B cell (primary cell): ENCODE results near the gene PRSS38. TPM values are rescaled to one million over a fixed set of nuclear protein-coding genes. Genes with fewer than 3 reads are reported as not detected.

Experiments used
- ATAC-seq: fragments of 200-7000 bp; cut with Tn5 transposase; one replicate; pipeline ENCODE4 v1.10.0; 2021; ENCODE audit warnings: low read depth, mild to moderate bottlenecking, moderate number of reproducible peaks, moderate library complexity
- CTCF ChIA-PET: fragments of 350-600 bp; sonication (Branson Sonifier 250); formaldehyde crosslinking; loops from one replicate; lab custom pipeline; 2021; ENCODE audit warnings: antibody characterized with exemption, inconsistent platforms; lab: Charles Lee
- POLR2A ChIA-PET: fragments of 350-600 bp; sonication (Branson Sonifier 250); formaldehyde crosslinking; loops from one replicate; lab custom pipeline; 2021; ENCODE audit warnings: antibody characterized with exemption; lab: Charles Lee
- DNase-seq: peaks from one replicate; pipeline ENCODE4 v3.0.0; 2013
- H2AFZ ChIP-seq: 2 replicates; pipeline ENCODE4 v1.6.1; 2012; ENCODE audit warnings: mild to moderate bottlenecking, low read depth, low read length; ENCODE audit not compliant: insufficient read depth, poor library complexity, severe bottlenecking
- H3K27ac ChIP-seq, 2 donors: 1 replicate in 1 of 2; 2 replicates in 1 of 2; pipeline ENCODE4 v1.5.1; 2012 to 2013; ENCODE audit warnings: low read length in 2 of 2, mild to moderate bottlenecking in 2 of 2, moderate library complexity in 1 of 2
- H3K27me3 ChIP-seq, 4 experiments: fragments of 200-600 bp in 1 of 4; sonication (generic) in 1 of 4; replicated peaks in 1 of 4; 1 replicate in 2 of 4; 2 replicates in 2 of 4; pipeline versions ENCODE4 v1.6.1 to v1.7.0; 2013 to 2016; ENCODE audit warnings: low read length in 3 of 4, mild to moderate bottlenecking in 2 of 4, mixed read lengths in 1 of 4, moderate library complexity in 1 of 4; ENCODE audit not compliant: insufficient read depth in 4 of 4, control insufficient read depth in 3 of 4; ENCODE audit errors: control extremely low read depth in 1 of 4
- H3K36me3 ChIP-seq, 2 experiments: replicated peaks in 1 of 2; 1 replicate in 1 of 2; 2 replicates in 1 of 2; pipeline versions ENCODE4 v1.6.1 to v1.7.1; 2013; ENCODE audit warnings: low read length in 1 of 2; ENCODE audit not compliant: insufficient read depth in 2 of 2, control insufficient read depth in 1 of 2; ENCODE audit errors: control extremely low read depth in 1 of 2, extremely low read depth in 1 of 2
- H3K4me1 ChIP-seq, 2 donors: fragments of 200-600 bp in 1 of 2; sonication (generic) in 1 of 2; 1 replicate in 1 of 2; 2 replicates in 1 of 2; pipeline versions ENCODE4 v1.5.1 to v1.6.1; 2013 to 2017; ENCODE audit warnings: low read length in 2 of 2; ENCODE audit not compliant: control insufficient read depth in 2 of 2, insufficient read depth in 2 of 2
- H3K4me2 ChIP-seq: replicated peaks from 2 replicates; pipeline ENCODE3; 2012; ENCODE audit warnings: mild to moderate bottlenecking, low read depth, low read length; ENCODE audit not compliant: poor library complexity, severe bottlenecking
- H3K4me3 ChIP-seq, 5 experiments: fragments of 200-600 bp in 1 of 5; sonication (generic) in 1 of 5; 1 replicate in 3 of 5; 2 replicates in 2 of 5; pipeline versions ENCODE4 v1.5.1 to v1.7.0; 2011 to 2016; ENCODE audit warnings: low read length in 4 of 5, mild to moderate bottlenecking in 4 of 5, low read depth in 2 of 5, control low read depth in 1 of 5, moderate library complexity in 1 of 5; ENCODE audit not compliant: insufficient read depth in 1 of 5; ENCODE audit errors: control extremely low read depth in 1 of 5, extremely low read depth in 1 of 5
- H3K79me2 ChIP-seq: fragments of 200-600 bp; sonication (generic); one replicate; pipeline ENCODE4 v1.6.0; 2016; ENCODE audit warnings: low read length; ENCODE audit not compliant: control insufficient read depth, insufficient read depth
- H3K9ac ChIP-seq: fragments of 200-600 bp; sonication (generic); 2 replicates; pipeline ENCODE4 v1.6.1; 2017; ENCODE audit warnings: mild to moderate bottlenecking, low read length, moderate library complexity
- H3K9me3 ChIP-seq, 3 donors: one replicate each; pipeline versions ENCODE4 v1.6.1 to v1.7.1; 2013; ENCODE audit warnings: low read length in 2 of 3; ENCODE audit not compliant: control insufficient read depth in 2 of 3, insufficient read depth in 1 of 3; ENCODE audit errors: control extremely low read depth in 1 of 3
- H4K20me1 ChIP-seq: 2 replicates; pipeline ENCODE4 v1.6.0; 2012; ENCODE audit warnings: mild to moderate bottlenecking, low read length; ENCODE audit not compliant: insufficient read depth, control insufficient read depth, poor library complexity, severe bottlenecking
- H3K27ac Mint-ChIP-seq: one replicate; pipeline ENCODE4 v1.8.0; 2021; ENCODE audit warnings: mixed read lengths
- H3K27me3 Mint-ChIP-seq: one replicate; pipeline ENCODE4 v1.8.0; 2021; ENCODE audit warnings: mixed read lengths
- H3K4me1 Mint-ChIP-seq: one replicate; pipeline ENCODE4 v1.8.0; 2021; ENCODE audit warnings: mixed read lengths
- H3K4me3 Mint-ChIP-seq: one replicate; pipeline ENCODE4 v1.8.0; 2021; ENCODE audit warnings: mixed read lengths
- H3K9me3 Mint-ChIP-seq: one replicate; pipeline ENCODE4 v1.8.0; 2022; ENCODE audit warnings: mixed read lengths; ENCODE audit not compliant: insufficient read depth
- EZH2 ChIP-seq: IDR thresholded peaks from 2 replicates; pipeline ENCODE4 v1.6.1; 2012; ENCODE audit warnings: borderline replicate concordance, low read depth, mild to moderate bottlenecking, moderate library complexity, low read length; ENCODE audit not compliant: insufficient read depth, poor library complexity, severe bottlenecking
- WGBS: methylation state at CpG from one replicate; pipeline ENCODE4 v1.1.5; 2013; ENCODE audit warnings: missing lambda C conversion rate; ENCODE audit not compliant: insufficient coverage; 5-methylcytosine and 5-hydroxymethylcytosine counted together
- intact Hi-C: fragments of 100-400 bp; cut with micrococcal nuclease; formaldehyde crosslinking; loops from one replicate; pipeline ENCODE4 v1.10.0; 2022
- polyA plus RNA-seq: library from polyadenylated mRNA; depleted of rRNA; stranded (reverse); fragments of >200 nt; gene quantifications from 2 replicates; pipeline ENCODE4 v1.2.3, GENCODE V29; 2012
- total RNA-seq, 2 donors: library from RNA; stranded (reverse); fragments of 120-200 nt in 1 of 2; gene quantifications; 1 replicate in 1 of 2; 2 replicates in 1 of 2; pipeline versions ENCODE4 v1.2.3 to v1.2.4, GENCODE V29; 2013 to 2022
- TF ChIP-seq, protein P1 (sequence below): fragments of 200-600 bp; IDR thresholded peaks from one replicate; pipeline ENCODE4 v1.8.0; 2022; ENCODE audit warnings: antibody characterized with exemption, mild to moderate bottlenecking

Gene PRSS38
- total and polyA plus RNA-seq, 2 donors (not counting 1 experiment from before 2014, with no cell fraction given): not detected

DNA sequence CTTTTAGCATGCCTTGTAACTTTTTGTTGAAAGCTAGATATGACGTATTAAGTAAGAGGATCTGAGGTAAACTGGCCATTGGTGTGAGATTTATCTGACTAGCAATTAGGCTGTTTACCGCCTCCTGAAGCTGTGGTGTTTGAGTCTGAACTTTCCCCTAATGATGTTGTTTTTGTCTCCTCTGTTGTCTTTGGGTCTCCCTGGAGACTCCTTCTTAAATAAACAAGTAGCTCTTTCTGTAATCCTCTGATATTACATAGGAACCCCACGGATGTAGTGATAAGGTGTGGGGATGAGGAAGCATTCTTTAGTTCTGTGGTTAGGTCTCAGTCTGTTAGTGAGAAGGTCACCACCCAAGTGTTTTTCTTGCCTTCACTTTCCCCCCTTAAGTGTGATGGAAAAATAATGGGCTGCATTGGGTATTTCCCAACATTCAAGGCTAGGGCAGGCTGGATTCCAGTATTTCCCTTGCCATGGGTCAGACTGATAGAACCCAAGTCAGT lies 33.0 kb downstream of the PRSS38 start:
- H3K9me3 Mint-ChIP-seq: peaks cover 5% of the 10 kb centered on the region
- Histone ChIP-seq H3K36me3 (no peaks in the 10 kb centered on the region), H3K27me3 (no peaks in the 10 kb centered on the region), H3K9me3 (peaks cover 0 to 22% (median 7%) of the 10 kb centered on the region in 3 donors), H3K4me3 (no peak overlapping the region), H3K27ac (no peak overlapping the region), H2AFZ (no peak overlapping the region), H3K79me2 (no peaks in the 10 kb centered on the region), H3K4me2 (no peak overlapping the region), H4K20me1 (no peaks in the 10 kb centered on the region), H3K9ac (no peak overlapping the region), H3K4me1 (no peaks in the 10 kb centered on the region)
- no peak overlapping the region for H3K4me3 Mint-ChIP-seq
- CTCF ChIA-PET: no interaction called here
- peaks cover 16% of the 10 kb centered on the region for H3K27me3 Mint-ChIP-seq
- POLR2A ChIA-PET: no interaction called here
- ATAC-seq: no peak
- no peak for TF ChIP-seq EZH2
- TF ChIP-seq, protein P1, sequence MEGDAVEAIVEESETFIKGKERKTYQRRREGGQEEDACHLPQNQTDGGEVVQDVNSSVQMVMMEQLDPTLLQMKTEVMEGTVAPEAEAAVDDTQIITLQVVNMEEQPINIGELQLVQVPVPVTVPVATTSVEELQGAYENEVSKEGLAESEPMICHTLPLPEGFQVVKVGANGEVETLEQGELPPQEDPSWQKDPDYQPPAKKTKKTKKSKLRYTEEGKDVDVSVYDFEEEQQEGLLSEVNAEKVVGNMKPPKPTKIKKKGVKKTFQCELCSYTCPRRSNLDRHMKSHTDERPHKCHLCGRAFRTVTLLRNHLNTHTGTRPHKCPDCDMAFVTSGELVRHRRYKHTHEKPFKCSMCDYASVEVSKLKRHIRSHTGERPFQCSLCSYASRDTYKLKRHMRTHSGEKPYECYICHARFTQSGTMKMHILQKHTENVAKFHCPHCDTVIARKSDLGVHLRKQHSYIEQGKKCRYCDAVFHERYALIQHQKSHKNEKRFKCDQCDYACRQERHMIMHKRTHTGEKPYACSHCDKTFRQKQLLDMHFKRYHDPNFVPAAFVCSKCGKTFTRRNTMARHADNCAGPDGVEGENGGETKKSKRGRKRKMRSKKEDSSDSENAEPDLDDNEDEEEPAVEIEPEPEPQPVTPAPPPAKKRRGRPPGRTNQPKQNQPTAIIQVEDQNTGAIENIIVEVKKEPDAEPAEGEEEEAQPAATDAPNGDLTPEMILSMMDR: no peak
- no peak overlapping the region for H3K27ac Mint-ChIP-seq
- no peak for DNase-seq
- H3K4me1 Mint-ChIP-seq: no peaks in the 10 kb centered on the region
- 89% methylated on average over 2 of the region's 3 CpGs for WGBS
- intact Hi-C loops: no loop called here

DNA sequence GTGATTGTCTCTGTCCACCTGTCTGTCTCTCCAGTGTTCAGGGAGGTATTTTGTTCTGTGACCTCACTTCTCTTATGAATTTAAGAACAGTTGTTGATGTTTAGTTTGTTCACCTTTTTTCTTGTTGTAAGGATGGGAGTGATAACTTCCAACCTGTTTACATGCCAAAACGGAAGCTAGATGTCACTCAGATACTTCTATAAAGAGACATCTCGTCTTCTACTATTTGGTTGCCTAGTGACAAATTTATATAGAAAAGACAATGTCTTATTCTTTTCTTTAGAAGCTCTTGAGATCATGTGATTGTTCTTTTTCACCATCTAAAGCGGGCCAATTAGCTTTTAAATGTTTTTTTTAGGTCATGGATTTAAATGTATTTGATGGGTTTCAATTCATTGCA lies 33.8 kb downstream of the PRSS38 start:
- H4K20me1 ChIP-seq: no peaks in the 10 kb centered on the region
- H3K4me2 ChIP-seq: no peak overlapping the region
- intact Hi-C loops: no loop called here
- ChIA-PET CTCF (no interaction called here), POLR2A (no interaction called here)
- ATAC-seq (no peak), DNase-seq (no peak)
- no peaks in the 10 kb centered on the region for H3K36me3 ChIP-seq
- H3K27ac ChIP-seq: no peak overlapping the region
- H3K79me2 ChIP-seq: no peaks in the 10 kb centered on the region
- no peak overlapping the region for H3K9ac ChIP-seq
- H3K27me3 ChIP-seq: no peaks in the 10 kb centered on the region
- no peak overlapping the region for H3K4me3 ChIP-seq
- peaks cover 16% of the 10 kb centered on the region for H3K27me3 Mint-ChIP-seq
- H3K9me3 Mint-ChIP-seq: peaks cover 5% of the 10 kb centered on the region
- H3K4me3 Mint-ChIP-seq: no peak overlapping the region
- H2AFZ ChIP-seq: no peak overlapping the region
- WGBS: no CpG with 5 or more reads among the region's 3 CpGs
- H3K9me3 ChIP-seq: peaks cover 0 to 20% (median 7%) of the 10 kb centered on the region in 3 donors
- no peaks in the 10 kb centered on the region for H3K4me1 ChIP-seq
- TF ChIP-seq, protein P1: no peak
- no peak for TF ChIP-seq EZH2
- no peaks in the 10 kb centered on the region for H3K4me1 Mint-ChIP-seq
- H3K27ac Mint-ChIP-seq: no peak overlapping the region
